DLD1 (cell line): ENCODE data around the gene CNN3.
"Not testable (repeated sequence)": the region's sequence is repeated elsewhere in the genome, so short reads cannot be mapped to it uniquely, and the experiment has no call there.

Experiments
- in situ Hi-C: cut with HindIII; loops from 2 replicates; pipeline ENCODE4 v1.10.0; 2017; ENCODE audit warnings: low sequenced_read_pairs

The CNN3 gene

DNA sequence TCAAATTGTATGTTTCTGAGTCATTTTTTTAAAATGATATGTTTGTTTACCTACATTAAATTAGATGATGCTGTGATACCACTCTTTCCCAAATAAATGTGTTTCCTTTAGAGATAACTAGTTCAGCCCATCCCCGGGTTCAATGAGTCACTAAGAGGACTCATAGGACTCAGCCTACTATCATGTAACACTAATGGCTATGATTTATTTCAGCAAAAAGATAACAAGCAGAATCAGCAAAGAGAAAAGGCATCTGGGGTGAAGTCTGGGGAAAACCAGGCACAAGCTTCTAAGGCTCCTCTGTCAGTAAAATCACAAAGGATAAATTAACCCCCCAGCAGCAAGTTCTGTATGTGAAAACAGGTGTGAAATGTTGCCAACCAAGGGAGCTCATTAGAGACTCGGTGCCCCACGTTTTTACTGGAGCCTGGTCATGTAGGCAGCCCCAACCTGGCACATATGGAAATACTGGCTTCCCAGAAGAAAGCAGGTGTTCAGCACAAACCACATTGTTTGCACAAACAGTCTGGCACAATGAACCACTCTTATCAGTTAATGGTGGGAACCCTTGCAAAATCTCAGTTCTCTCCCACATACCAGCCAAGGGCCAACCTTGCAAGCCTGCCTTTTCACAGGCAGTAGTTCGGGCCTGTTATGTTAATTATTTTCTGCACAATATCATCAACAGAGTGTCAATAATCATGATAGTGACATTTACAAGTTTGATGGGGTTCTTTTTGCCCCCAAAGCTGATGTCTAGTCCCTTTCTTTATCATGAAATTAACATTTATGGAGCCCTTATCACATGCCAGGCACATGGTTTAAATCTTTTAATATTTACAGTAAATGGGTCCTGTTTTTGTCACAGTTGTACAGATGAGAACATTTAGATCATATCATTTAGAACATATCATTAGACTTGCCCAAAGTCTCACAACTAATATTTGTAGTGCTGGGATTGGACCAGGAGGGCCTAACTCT lies 23.1 kb upstream of the CNN3 start:
- in situ Hi-C loops = no loop called here

DNA sequence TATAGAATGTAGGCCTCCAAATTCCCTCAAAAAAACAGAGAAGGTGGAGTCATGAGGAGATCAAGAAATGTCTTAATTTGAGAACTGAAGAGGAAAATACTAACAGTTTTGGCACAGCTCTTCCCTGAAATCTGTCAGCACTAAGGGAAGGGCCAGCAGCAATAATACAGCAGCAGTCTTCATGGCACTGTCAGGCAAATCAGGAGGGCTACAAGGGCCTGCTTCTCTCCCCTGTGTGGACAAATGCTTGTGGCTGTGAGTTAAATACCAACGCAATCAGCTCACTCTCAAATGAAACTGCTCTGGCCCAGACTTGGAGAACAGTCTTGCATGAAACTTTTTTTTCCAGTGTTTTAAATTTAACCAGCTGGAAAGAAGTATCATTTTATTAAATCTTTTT lies 20.5 kb upstream of the CNN3 start:
- in situ Hi-C loops = no loop called here

DNA sequence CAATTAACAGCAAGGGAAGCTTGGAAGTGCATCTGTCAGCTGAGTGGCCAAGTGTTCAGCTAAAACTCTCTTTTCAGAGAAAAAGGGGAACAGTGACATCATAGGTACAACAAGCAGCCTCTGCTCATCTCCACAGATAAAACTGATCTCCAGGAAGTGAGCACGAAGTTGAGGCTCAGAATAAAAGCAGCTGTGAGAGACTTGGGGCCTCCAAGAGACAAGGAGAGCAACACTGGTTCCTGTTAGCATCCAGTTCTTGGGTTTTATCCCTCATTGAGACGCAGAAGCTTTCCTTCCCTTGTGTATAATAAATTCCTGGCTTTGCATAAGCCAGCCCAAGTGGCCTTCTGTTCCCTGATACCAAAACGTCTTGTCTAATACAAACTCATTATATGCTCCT lies 20.0 kb upstream of the CNN3 start:
- in situ Hi-C loops = no loop called here

DNA sequence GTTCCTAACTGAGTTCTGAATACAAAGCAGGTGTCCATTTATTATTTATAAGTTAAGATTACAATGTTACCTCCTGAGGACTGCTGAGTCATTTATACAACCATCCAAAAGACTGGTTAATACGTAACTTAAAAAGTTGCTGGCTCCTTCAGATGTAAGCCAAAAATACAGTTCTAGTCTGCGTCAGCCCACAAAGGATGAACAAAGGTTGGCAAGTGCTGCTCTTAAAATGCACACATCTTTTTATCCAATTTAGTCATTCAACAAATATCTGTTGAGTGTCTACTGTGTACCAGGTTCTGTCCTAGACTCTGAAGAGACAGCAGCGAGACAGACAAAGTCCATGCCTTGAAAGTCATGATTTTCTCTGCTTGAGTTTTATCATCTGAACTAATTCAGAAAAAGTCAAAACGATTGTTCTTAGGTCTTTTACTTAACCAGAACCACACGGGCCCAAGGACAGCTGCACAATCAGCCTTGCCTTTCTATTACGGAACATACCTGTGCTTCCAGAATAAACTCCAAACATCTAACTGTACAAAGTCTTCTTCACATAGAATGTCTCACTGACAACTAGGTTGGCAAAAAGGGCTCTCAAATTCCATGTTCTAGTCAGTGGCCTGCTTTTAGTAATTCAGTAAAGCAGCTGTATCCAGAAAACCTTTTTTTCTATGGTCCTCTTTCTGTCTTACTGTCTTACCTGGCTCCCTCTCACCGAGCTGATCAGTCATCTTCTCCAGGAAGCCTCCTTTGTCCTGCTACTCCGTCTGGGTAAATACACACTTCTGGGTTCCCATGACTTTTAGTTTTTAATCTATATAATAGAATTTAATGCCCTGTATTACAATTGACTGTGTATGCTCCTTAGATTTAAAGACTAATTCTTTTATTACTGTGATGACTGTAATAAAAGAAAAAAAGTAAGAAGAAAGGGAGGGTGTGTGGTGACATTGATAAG lies 15.5 kb upstream of the CNN3 start:
- in situ Hi-C loops = no loop called here

DNA sequence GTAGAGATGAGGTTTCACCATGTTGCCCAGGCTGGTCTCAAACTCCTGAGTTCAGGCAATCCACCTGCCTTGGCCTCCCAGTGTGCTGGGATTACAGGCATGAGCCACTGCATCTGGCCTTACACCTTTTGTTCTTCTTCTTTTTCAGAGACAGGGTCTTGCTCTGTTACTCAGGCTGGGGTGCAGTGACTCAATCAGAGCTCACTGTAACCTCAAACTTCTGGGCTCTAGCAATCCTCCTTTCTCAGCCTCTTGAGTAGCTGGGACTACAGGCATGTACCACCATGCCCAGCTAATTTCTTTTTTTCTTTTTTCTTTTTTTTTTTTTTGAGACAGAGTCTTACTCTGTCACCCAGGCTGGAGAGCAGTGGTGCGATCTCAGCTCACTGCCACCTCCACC lies 14.6 kb upstream of the CNN3 start:
- in situ Hi-C loops = not testable (repeated sequence)

DNA sequence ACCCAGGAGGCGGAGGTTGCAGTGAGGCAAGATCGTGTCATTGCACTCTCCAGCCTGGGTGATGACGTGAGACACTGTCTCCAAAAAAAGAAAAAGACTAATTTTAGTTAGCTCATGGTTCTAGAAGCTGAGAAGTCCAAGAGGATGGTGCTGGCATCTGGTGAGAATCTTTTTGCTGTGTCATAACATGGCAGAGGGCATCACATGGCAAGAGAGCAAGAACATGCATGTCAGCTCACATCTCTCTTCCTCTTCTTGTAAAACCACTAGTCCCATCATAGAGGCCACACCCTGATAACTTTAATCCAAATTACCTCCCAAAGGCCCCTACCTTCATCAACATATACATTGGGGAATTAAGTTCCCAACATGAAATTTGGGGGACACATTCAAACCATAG lies 13.8 kb upstream of the CNN3 start:
- in situ Hi-C loops = no loop called here

DNA sequence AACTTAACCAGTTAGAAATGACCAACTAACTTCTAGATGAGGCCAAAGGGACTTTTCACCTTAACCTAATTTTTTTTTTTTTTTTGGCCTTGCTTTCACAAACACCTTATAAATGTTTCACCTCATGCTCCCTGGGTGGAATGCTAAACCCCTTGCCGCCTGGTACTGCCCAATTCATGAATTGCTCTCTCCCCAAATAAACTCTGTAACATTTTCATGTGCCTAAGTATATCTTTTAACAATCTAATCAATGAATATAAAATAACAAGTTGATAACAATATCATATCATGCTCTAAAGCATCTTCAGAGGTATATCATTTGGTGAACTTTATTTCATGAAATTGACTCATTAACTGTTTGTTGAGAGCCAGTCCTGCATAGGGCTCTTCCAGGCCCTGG lies 10.9 kb upstream of the CNN3 start:
- in situ Hi-C loops = no loop called here

DNA sequence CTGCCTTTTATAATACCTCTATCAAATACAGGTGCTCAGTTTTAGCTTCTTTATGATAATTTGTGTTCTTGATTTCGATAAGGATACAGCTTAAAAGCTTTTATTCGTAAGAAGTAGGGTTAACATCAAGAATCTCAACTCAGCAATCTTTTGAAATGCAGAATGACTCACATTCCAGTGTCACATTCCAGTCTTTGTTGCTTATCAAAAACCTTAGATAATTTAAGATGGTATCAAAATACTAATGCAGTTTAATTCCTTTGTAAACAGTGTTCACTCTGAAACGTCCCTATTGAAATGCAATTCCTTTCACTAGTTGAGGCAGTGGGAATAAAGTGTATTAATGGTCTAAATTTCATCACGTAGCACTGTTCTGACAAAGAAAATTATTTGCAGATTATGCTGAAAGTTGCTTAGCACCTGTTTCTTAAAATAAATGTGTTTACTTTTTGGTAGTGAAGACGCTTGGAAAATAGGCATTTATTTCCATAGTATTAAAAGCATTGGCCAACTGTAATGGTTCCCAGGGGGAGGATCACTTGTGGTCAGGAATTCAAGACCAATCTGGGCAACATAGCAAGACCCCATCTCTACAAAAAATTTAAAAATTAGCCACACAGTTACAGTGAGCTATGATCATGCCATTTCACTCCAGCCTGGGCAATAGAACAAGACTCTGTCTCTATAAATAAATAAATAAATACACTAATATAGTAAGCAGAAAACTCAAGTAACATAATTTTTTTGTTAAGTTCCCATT lies 10.1 kb upstream of the CNN3 start:
- in situ Hi-C loops = no loop called here

DNA sequence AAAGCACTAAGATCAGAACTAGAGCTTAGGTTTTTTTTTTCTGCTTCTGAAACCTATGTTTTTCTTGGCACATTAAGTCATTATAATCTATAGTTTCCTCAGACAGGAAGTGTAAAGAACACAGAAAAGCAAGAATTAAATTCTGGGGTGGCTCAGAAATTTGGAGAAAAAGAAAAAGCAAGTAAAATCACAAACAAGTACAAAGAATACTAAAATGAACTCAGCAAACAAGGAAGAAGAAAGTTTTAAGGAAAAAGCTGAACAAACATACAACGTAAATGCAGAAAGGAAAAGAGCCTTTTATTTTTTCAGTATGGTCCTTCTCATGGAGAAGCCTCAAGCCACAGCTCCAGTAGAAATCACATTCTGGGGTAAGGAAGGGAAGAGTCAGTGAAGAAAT lies 8.6 kb upstream of the CNN3 start:
- in situ Hi-C loops = no loop called here

DNA sequence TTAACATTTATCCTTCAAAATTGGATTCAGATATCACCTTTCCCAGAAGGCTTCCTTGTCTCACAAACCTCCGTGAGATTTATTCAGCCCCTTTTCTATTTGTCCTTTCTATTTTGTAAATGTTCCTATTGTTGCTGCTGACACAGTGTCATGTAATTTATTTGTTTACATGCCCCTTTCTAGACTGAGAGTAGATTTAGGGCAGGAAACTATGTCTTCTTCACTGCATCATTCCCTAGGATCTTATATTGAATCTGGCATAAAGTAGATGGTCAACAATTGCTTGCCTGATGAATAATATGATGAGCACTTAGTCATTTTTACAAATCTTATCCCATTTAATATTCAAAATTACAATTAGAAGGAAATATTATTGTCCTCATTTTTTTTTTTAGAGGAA lies 8.1 kb upstream of the CNN3 start:
- in situ Hi-C loops = no loop called here

DNA sequence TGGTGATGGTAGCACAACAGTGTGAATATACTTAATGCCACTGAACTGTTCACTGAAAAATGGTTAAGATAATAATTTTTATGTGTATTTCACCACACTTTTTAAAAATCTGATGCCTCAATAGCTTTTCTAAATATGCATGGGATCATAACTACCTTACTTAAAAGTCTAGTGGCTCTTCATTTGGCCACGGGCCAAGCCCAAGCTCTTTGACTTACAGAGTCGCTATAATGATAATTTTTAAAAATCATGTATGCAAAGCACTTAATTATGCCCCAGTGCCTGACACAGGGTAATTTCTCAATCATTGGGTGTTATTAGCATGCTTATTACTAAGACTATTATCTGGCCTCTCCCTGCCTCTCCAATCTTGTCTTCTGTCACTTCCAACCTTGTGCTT lies 7.6 kb upstream of the CNN3 start:
- in situ Hi-C loops = no loop called here

DNA sequence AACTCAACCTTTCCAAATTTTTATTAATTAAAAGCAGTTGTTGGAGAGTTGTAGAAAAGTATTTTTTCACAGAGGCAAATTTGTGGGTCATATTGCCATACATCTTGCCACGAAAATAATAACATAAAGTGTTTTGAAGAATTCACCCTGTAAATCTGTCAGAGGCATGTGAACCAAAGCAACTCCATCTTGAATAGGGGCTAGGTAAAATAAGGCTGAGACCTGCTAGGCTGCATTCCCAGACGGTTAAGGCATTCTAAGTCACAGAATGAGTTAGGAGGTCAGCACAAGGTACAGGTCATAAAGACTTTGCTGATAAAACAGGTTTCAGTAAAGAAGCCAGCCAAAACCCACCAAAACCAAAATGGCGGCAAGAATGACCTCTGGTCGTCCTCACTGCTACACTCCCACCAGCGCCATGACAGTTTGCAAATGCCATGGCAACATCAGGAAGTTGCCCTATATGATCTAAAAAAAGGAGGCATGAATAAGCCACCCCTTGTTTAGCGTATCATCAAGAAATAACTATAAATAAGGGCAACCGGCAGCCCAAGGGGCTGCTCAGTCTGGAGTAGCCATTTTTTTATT lies 4.4 kb upstream of the CNN3 start:
- in situ Hi-C loops = no loop called here

DNA sequence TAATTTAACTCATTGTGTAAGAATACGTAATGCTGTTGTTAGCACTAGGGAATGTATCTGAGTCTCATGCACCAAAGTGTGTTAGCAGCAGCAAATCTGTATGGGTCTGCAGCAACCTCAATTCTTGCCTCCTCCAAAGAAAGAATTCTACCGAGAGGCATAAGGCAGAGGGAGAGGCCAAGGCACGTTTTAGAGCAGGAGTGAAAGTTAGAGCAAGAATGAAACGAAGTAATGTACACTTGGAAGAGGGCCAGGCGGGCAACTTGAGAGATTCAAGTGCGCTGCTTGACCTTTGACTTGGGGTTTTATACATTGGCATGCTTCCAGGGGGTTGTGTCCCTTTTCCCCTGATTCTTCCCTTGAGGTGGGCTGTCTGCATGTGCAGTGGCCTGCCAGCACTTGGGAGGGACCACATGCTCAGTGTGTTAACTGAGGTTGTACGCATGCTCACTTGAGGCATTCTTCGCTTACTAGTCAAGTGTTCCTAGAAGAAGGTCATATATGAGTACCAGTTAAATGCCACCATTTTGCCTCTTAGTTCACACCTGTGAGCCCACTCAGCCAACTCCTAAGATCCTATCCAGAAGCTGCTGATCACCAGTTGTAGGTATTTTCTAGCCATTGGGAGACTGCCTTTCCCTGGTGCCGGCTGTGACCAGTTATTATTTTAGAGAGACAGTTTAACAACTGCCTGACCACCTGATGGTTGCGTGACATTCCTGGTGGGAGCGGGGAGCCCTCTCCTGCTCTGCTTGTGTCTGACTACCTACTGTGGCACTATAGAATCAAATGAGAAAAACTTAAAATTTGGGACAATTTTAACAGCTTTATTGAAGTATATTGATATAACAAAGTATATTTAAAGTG lies 2.7 kb upstream of the CNN3 start:
- in situ Hi-C loops = no loop called here

DNA sequence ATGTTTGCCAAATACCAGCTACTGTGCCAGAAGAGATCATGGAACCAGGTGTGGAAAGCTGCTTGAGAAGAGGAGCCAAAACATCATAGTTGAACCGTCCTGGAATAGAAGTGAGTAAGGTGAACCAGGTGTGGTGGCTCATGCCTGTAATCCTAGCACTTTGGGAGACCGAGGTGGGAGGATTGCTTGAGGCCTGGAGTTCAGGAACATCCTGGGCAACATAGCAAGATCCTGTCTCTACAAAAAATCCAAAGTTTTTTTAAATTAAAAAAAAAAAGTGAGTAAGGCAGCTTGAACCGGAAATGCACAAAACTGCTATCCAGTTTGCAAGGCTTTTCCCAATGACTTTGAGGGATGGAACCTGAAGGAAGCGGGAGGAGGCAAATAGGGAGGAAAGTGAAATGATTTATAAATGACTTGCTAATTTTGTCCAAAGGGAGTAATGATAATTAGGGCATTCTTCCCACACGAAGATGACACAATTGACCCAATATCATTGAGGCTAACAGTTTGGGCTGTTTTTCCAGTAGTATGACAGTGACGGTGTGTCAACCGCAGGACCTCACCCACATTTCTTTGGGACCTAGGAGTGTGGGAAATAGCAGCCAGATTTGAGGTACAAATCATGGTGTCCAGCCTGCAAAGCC lies 1.5 kb upstream of the CNN3 start:
- in situ Hi-C loops = no loop called here

DNA sequence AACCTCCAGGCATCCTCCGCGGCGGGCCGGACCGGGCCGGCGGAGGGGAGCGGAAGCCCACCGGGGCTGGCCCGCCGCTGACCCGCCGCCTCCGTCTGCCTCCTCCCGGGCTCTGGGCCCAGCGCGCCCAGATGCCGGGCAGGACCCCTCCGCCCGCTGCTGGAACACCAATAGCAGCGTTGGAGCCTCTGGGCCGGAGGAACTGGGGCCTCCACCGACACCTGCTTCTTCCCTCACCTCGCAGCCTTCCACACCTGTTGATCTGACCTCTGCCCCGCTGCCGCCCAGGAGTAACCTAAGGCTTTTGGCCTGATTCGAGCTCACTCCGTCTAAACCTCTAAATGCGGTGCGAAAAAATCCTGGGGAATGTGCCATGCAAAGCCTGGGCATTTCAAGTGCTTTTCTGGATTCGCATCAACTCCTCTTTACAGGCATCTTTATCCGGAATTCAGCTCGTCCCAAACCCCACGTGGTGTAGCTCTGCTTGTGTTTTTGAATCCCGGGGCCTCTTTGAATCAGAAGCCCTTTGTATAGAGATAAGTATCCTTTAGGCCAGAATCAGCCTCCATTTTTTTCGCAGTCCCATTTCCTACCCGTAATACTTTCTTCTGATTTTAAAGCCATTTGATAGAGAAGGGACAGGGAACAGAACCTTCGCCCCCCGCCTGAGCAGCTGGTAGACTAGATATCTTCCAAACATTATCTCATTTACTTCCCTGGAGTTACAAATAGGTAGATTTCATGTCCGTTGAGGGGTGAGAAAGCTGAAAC lies 680 bp upstream of the CNN3 start:
- in situ Hi-C loops = no loop called here

DNA sequence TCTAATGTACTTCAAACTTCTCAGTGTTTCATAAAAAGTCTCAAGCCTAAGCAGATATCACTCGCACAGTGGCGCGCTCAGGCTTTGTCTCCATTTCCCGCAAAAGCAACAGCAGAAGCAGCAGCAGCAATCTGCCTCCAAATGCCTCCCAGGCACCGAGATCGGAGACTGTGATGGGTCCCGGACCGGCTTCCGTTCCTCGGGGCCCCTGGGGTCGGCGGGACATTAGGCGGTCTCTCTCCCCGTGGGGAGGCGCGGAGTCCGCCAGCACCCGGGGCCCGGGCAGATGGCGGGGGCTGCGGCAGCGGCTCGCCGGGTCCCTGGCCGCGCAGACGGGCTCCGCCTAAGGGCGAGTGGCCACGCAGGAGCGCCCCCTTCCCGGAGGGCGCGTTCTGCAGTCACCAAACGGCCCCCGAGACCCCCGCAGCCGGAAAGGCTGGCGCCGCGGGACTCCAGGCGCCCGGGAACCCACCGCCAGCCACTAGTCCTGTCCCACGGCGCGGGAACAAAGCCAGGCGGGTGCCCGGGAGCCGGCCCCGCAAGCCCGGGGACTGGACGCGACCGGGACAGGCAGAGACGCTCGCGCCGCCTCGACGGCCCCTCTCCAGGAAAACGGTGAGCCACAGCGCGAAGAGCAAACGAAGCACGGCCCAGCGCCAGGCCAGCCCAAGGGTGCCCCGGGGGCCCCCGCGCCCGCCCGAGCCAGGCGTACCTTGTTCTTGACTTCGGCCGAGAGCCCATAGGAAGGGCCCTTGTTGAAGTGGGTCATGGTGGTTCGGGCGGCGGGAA lies 590 bp downstream of the CNN3 start:
- in situ Hi-C loops = no loop called here

DNA sequence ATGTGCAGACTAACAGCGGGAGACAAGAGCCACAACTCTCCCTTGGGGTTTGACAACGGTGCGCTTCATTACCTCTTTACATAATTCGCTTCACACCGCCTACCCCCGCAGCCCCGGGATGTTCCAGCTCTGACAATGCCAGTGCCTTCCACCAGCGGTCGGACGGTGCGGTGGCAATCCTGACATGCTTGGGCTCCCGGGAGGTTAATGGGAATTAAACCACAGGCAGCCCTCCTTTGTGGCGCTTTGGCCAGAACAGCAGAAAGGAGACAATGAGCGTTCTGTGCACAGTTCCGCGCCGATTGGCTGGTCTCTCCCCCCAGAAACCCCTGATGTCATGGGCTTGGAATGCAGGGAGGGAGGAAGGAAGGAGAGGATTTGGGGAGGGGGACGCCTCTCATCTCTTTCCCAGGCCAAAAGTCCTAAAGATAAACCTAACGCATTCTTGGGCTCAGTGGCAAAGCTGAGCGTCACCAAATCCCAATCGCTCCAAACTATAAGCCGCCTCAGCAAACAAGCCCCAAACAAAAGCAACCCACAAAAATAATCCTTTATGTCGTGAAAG lies 1.3 kb downstream of the CNN3 start:
- in situ Hi-C loops = no loop called here
